HFFc6 (cell line): ENCODE measurements around the gene NFIA. TPM values are rescaled to one million over a fixed set of nuclear protein-coding genes. Genes with fewer than 3 reads are reported as not detected.

Source experiments
- DNase-seq: peaks from one replicate; pipeline ENCODE4 v3.0.0-alpha.2; 2018
- H3K27ac Mint-ChIP-seq: 2 replicates; pipeline ENCODE4 v1.8.0; 2020; ENCODE audit warnings: mild to moderate bottlenecking, mixed read lengths
- H3K27me3 Mint-ChIP-seq: 2 replicates; pipeline ENCODE4 v1.8.0; 2021; ENCODE audit warnings: mild to moderate bottlenecking, moderate library complexity, mixed read lengths; ENCODE audit not compliant: insufficient read depth
- H3K36me3 Mint-ChIP-seq: 2 replicates; pipeline ENCODE4 v1.8.0; 2021; ENCODE audit warnings: low read depth, mixed read lengths
- H3K4me1 Mint-ChIP-seq: 2 replicates; pipeline ENCODE4 v1.8.0; 2020; ENCODE audit warnings: low read depth, mixed read lengths
- H3K4me3 Mint-ChIP-seq: 2 replicates; pipeline ENCODE4 v1.8.0; 2020; ENCODE audit warnings: mild to moderate bottlenecking, moderate library complexity, mixed read lengths
- H3K9me3 Mint-ChIP-seq: 2 replicates; pipeline ENCODE4 v1.8.0; 2020; ENCODE audit warnings: mild to moderate bottlenecking, mixed read lengths
- CTCF ChIP-seq: fragments of 200-600 bp; sonication (generic); IDR thresholded peaks from 2 replicates; pipeline ENCODE4 v1.5.0; 2021; ENCODE audit warnings: antibody characterized with exemption, mild to moderate bottlenecking
- total RNA-seq, 6 experiments: library from RNA; stranded (reverse); fragmentation: NEBNext Ultra II Directional; extraction: Animal tissue kit (Norgen Biotek cat#: 25700); gene quantifications; 2 replicates in 1 of 6; 3 replicates in 5 of 6; pipeline ENCODE4 v1.2.3, GENCODE V29; 2021

The NFIA gene
- total RNA-seq, 6 experiments from 2014 or later, result 8.5 to 11.3 (median 10.4) TPM

GRCh38 chr1:61234587-61234919 is 152.2 kb downstream of the NFIA start:
- H3K36me3 Mint-ChIP-seq, result no peaks in the 10 kb centered on the region
- no peak overlapping the region for H3K27ac Mint-ChIP-seq
- no peaks in the 10 kb centered on the region for H3K9me3 Mint-ChIP-seq
- peaks cover 8% of the 10 kb centered on the region; the same call in 1 of the 2 replicates for H3K4me1 Mint-ChIP-seq
- no peak for DNase-seq
- TF ChIP-seq CTCF, result no peak
- H3K27me3 Mint-ChIP-seq, result no peaks in the 10 kb centered on the region; the same call in 1 of the 2 replicates
- no peak overlapping the region for H3K4me3 Mint-ChIP-seq

DNA sequence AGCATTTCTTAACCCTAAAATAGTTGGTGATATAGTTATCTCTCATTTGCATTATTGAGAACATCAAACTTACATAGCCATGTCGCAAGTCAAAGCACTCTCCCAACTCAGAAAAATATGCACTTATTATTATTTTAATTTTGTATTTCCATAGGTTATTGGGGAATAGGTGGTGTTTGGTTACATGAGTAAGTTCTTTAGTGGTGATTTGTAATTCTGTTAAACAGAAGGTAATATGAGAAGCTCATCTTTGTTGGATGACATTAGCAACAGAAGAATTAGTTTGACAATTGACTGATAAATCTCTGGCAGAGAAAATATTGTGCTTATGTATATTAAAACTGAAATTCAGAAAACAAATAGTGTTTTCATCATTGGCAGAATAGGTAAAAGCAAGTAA is 154.8 kb downstream of the NFIA start:
- no peak for TF ChIP-seq CTCF
- H3K4me3 Mint-ChIP-seq, result no peak overlapping the region
- DNase-seq, result no peak
- no peaks in the 10 kb centered on the region for H3K36me3 Mint-ChIP-seq
- H3K9me3 Mint-ChIP-seq, result no peaks in the 10 kb centered on the region
- peaks cover 8% of the 10 kb centered on the region; the same call in 1 of the 2 replicates for H3K4me1 Mint-ChIP-seq
- H3K27me3 Mint-ChIP-seq, result no peaks in the 10 kb centered on the region
- H3K27ac Mint-ChIP-seq, result no peak overlapping the region

DNA sequence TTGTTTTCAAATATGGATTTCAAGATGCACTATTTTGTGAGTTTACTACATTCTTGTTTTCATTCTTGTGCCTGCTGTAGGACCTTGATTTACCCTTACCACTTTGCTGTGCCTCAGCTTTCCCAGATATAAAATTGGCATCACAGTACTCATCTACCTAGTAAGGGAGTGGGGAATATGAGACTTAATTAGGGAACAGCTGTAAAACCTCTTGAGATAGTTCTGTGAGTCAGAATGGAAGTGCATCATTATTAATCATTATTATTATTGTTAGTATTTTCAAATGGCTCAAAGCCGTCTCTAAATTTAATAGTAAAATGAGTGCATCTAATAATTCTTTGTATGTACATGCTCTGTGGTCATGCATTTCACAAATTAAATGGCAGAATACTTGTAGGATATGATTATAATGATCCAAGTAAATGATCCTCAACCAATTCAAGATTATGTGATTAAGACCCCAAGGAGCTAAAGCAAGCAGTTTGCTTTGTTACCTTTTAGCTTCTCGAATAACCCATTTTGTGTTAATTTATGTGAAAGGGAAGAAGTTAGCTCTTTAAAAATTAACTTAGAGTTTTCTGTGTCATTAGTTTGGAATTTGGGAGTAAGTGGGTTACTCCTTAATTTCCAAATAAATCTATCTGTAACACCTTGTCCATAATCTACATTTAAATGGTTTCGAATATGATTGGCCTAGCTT is 155.4 kb downstream of the NFIA start:
- H3K4me1 Mint-ChIP-seq, result peaks cover 8% of the 10 kb centered on the region; the same call in 1 of the 2 replicates
- no peak overlapping the region for H3K27ac Mint-ChIP-seq

GRCh38 chr1:61238359-61238665 is 156.0 kb downstream of the NFIA start:
- no peak for DNase-seq
- Mint-ChIP-seq H3K27me3 (no peaks in the 10 kb centered on the region), H3K4me3 (no peak overlapping the region), H3K4me1 (peaks cover 8% of the 10 kb centered on the region; the same call in 1 of the 2 replicates), H3K9me3 (no peaks in the 10 kb centered on the region), H3K27ac (no peak overlapping the region), H3K36me3 (no peaks in the 10 kb centered on the region)
- no peak for TF ChIP-seq CTCF

More for the DNA sequence above, 155.4 kb downstream of the NFIA start:
- Mint-ChIP-seq H3K27me3 (no peaks in the 10 kb centered on the region), H3K36me3 (no peaks in the 10 kb centered on the region), H3K4me3 (no peak overlapping the region), H3K9me3 (no peaks in the 10 kb centered on the region)
- no peak for DNase-seq
- no peak for TF ChIP-seq CTCF

GRCh38 chr1:61240878-61241277 is 158.5 kb downstream of the NFIA start:
- no peak for TF ChIP-seq CTCF
- Mint-ChIP-seq H3K9me3 (no peaks in the 10 kb centered on the region), H3K4me1 (peaks cover 15% of the 10 kb centered on the region; the same call in 1 of the 2 replicates), H3K27me3 (no peaks in the 10 kb centered on the region), H3K4me3 (no peak overlapping the region), H3K36me3 (no peaks in the 10 kb centered on the region), H3K27ac (no peak overlapping the region)
- no peak for DNase-seq
